ENCODE results near the gene HEBP1.
A peak's percentile ranks its signal among the peaks of the same experiment; 100 is the strongest.

Gene HEBP1

GRCh38 chr12:13023811-13024530, 23.9 kb upstream of the HEBP1 start:
- DNase-seq: no peak

GRCh38 chr12:13022851-13023271, 22.8 kb upstream of the HEBP1 start:
- DNase-seq: no peak

GRCh38 chr12:13011098-13011497, 11.0 kb upstream of the HEBP1 start:
- DNase-seq: no peak

- no peak for DNase-seq
Observed at GRCh38 chr12:13008741-13009380, 8.8 kb upstream of the HEBP1 start.

- no peak for DNase-seq
Observed at GRCh38 chr12:13007496-13008233, 7.6 kb upstream of the HEBP1 start.

GRCh38 chr12:13005649-13006048, 5.6 kb upstream of the HEBP1 start:
- DNase-seq: no peak

GRCh38 chr12:13004986-13005385, 4.9 kb upstream of the HEBP1 start:
- no peak for DNase-seq

GRCh38 chr12:13004361-13004760, 4.3 kb upstream of the HEBP1 start:
- DNase-seq: no peak

- no peak for DNase-seq
Observed at GRCh38 chr12:13002301-13003097, 2.4 kb upstream of the HEBP1 start.

GRCh38 chr12:13001775-13002040, 1.6 kb upstream of the HEBP1 start:
- DNase-seq: no peak

- peak; percentile 51 for DNase-seq
Observed at GRCh38 chr12:13000925-13001774, 1.1 kb upstream of the HEBP1 start.

- DNase-seq: peak in 1 of 2 donors; percentile 54
Observed at GRCh38 chr12:13000616-13000924, 505 bp upstream of the HEBP1 start.

GRCh38 chr12:12999271-12999958, 650 bp downstream of the HEBP1 start:
- no peak for DNase-seq

GRCh38 chr12:12998248-12998647, 1.8 kb downstream of the HEBP1 start:
- DNase-seq: no peak

- DNase-seq: no peak
Observed at GRCh38 chr12:12997734-12998133, 2.3 kb downstream of the HEBP1 start.

- DNase-seq: no peak
Observed at GRCh38 chr12:12997156-12997555, 2.9 kb downstream of the HEBP1 start.

GRCh38 chr12:12996209-12996608, 3.9 kb downstream of the HEBP1 start:
- no peak for DNase-seq

- no peak for DNase-seq
Observed at GRCh38 chr12:12995088-12995487, 5.0 kb downstream of the HEBP1 start.

- no peak for DNase-seq
Observed at GRCh38 chr12:12993367-12993766, 6.7 kb downstream of the HEBP1 start.

GRCh38 chr12:12992418-12993130, 7.5 kb downstream of the HEBP1 start:
- no peak for DNase-seq
